CD4-positive, alpha-beta T cell treated with Interleukin-17A for 1 hour (primary cell): ENCODE data around the gene YPEL2.
"Not testable (repeated sequence)": the region's sequence is repeated elsewhere in the genome, so short reads cannot be mapped to it uniquely, and the experiment has no call there.

Experiments
- DNase-seq: peaks from one replicate; pipeline ENCODE4 v3.0.0-alpha.2; 2020

YPEL2 gene

GRCh38 chr17:59331129-59331928 is at the start of gene YPEL2:
TSS of gene YPEL2 (plus strand) at chr17:59331655. CDS start at chr17:59353410, 21,755 bp downstream.
- DNase-seq, result peak; percentile 92

DNA sequence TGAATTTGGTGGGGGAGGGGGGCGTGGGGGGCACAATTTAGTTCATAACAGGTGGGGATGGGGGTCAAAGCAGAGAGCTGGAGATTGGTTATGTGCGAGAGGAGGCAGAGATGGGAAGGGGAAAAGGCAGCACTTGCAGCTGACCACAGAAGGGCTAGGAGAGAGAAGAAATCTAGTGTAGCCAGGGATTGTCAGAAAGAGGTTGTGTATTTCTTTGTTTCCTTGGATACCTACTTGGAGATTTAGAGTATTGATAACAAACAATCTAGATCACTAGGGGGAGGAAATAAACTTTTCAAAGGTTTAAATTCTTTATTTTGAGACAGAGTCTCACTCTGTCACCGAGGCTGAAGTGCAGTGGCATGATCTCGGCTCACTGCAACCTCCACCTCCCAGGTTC is 47.1 kb upstream of the YPEL2 start:
- no peak for DNase-seq

DNA sequence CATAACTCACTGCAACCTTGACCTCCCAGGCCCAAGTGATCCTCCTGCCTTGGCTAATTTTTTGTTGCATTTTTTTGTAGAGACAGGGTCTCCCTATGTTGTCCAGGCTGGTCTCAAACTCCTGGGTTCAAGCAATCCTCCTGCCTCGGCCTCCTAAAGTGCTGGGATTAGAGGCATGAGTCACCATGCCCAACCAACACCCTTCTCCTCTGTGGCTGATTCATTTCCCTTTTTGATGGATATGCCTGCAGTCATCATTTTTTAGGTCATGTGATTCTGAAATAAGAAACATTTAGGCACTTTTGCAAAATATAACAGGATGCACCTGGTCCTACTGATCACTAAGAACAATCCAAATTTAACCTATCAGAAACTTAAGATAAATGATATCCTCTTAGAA is 44.0 kb upstream of the YPEL2 start:
- no peak for DNase-seq

- DNase-seq, result no peak
Observed at GRCh38 chr17:59287891-59288290, 43.6 kb upstream of the YPEL2 start.

DNA sequence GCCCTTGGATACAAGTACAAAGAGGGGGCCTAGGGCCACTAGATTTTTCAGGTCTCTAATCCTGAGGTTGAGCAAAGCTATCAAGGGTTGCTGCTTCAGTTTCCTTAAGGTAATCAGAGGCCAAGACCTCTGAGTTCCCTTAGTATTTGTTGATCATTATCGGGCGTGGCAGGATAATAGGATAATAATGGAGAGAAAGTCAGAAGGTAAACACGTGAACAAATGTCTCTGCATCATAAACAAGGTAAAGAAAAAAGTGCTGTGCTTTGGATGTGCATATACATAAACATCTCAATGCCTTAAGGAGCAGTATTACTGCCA is 41.5 kb upstream of the YPEL2 start:
- no peak for DNase-seq

DNA sequence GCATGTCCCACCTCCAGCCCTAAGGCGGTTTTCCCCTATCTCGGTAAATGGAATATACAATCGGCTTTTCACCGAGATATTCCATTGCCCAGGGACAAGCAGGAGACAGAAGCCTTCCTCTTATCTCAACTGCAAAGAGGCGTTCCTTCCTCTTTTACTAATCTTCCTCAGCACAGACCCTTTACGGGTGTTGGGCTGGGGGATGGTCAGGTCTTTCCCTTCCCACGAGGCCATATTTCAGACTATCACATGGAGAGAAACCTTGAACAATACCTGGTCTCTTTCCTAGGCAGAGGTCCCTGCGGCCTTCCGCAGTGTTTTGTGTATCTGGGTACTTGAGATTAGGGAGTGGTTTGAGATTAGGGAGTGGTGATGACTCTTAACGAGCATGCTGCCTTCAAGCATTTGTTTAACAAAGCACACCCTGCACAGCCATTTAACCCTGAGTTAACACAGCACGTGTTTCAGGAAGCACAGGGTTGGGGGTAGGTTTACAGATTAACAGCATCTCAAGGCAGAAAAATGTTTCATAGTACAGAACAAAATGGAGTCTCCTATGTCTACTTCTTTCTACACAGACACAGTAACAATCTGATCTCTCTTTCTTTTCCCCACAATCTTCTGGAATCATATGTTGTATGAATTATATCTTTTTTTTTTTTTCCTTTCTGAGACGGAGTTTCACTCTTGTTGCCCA is 41.0 kb upstream of the YPEL2 start:
- DNase-seq, result not testable (repeated sequence)

DNA sequence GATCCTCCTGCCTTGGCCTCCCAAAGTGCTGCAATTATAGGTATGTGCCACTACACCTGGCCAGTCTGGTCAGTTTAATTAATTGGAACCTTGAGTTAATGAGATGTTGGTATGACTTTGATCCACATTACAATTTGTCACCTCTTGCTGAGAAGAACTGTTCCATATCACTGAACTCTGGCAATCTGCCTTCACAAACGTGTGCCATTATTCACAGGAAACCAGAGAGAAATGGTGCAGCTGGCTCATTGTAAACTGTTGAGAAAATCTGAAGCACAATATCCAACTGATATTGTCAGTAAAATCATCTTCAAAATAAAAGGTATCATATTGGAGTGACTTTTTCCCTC is 39.3 kb upstream of the YPEL2 start:
- no peak for DNase-seq

DNA sequence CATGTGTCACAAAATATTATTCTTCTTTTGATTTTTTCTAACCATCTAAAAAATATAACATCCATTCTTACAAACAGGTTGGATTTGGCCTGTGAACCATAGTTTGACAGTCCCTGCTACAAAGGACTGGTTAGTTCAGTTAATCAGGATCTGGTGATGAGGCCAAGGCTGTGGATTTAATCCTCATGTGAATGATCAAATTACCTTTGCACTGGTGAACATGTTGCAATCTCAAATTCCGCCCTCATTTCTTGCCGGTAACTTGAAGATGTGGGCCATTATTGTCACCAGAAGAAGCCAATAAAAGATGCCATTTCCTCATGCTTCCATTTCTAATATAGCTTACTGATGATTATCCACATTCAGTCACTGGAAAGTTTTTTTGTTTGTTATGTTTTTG is 35.3 kb upstream of the YPEL2 start:
- no peak for DNase-seq

- no peak for DNase-seq
Observed at GRCh38 chr17:59298521-59298920, 32.9 kb upstream of the YPEL2 start.

DNA sequence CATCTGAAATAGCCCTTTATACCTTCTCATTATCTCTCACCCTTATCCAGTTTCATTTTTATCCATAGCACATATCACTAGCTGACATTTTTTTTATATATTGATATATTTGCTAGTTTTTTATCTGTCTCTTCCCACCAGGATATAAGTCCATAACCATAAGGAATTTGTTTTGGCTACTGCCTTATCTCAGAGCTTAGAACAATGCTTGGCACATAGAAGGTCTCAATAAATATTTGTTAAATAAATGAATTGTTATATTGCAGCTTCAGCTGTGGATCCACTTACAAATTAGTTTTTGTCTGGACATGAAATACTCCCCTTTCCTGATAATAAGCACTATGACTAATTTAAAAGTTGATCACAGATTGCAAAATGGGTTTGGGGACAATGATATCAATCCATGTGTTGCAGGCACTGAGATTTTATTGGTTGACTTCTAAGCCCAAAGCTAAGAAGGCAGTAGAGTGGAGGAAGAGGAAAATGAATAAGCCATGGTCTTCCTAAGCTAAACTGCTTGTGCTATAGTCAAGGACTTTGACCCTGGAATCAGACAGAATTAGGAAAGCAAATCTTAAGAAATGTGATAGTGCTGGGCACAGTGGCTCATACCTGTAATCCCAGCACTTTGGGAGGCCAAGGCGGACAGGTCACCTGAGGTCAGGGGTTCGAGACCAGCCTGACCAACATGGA is 31.9 kb upstream of the YPEL2 start:
- DNase-seq, result no peak

- DNase-seq, result no peak
Observed at GRCh38 chr17:59300941-59301340, 30.5 kb upstream of the YPEL2 start.

GRCh38 chr17:59304811-59305210 is 26.6 kb upstream of the YPEL2 start:
- DNase-seq, result no peak

DNA sequence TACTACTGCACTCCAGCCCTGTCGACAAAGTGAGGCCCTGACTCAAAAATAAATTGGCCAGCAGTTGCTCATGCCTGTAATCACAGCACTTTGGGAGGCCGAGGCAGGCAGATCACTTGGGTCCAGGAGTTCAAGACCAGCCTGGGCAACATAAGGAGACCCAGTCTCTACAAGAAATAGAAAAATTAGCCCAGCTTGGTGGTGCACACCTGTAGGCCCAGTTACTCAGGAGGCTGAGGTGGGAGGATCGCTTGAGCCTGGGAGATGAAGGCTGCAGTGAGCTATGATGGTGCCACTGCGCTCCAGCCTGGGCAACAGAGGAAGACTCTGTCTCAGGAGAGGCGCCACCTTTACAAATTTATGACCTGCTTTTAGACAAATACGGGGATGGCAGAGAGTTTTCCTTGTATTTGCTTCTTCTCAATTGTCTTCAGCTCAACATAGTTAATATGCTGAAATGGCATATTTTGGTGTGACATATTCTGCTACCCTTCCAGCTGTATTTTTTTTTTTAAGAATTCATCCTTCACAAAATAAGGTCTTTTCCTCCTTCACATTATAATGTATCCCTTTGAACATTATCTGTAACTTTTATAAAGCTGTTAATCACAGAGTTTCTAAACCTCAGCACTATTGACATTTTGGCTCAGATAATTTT is 21.1 kb upstream of the YPEL2 start:
- no peak for DNase-seq

GRCh38 chr17:59311051-59311468 is 20.4 kb upstream of the YPEL2 start:
- peak; percentile 79 for DNase-seq

DNA sequence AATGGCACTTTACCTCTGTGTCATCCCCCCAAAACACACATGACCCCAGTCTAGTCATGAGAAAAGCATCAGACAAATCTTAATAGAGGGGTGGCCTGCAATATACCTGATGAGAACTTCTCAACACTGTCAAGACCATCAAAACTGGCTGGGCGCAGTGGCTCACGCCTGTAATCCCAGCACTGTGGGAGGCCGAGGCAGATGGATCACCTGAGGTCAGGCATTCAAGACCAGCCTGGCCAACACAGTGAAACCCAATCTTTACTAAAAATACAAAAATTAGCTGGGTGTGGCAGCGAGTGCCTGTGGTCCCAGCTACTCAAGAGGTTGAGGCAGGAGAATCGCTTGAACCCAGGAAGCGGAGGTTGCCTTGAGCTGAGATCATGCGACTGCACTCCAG is 19.9 kb upstream of the YPEL2 start:
- not testable (repeated sequence) for DNase-seq

GRCh38 chr17:59315866-59316265 is 15.6 kb upstream of the YPEL2 start:
- no peak for DNase-seq

DNA sequence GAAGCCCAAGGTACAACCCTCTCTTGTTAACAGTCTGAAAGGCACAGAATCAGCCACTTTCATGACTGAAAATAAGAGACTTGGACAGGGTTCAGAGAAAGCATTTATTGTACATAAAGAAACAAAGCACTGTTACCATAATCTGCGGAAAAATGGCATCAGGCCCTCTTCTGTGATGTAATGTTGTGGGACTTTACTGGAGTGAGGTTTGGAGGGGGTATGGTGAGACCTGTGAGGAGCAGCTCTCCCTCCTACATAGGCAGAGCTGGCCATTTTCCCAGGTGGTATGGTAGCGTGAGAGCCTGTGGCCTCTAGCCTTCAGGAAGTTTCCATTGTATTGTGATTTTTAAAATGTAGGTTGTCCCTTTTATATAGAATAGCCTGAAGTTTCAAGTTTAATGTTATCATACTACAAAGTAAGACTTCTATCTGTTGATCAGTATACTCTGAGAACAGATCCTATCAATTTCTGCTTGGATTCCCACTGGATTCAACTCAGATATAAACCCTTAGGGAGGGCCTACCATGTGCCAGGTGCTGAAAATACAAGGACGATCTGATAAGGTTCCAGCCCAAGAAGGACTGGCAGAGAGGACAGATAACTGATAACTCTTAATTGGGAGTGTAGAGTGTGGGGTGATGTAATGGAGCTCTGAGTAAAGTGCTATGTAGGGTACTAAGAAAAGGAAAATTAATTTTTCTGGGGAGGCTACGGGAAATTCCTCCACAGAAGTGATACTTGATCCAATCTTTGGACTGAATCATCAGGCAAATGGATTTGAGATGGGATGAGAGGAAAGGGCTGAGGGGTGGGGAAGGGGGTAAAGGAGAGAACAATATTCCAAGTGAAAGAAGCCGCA is 4.1 kb upstream of the YPEL2 start:
- no peak for DNase-seq

GRCh38 chr17:59327981-59328290 is 3.5 kb upstream of the YPEL2 start:
- peak; percentile 39 for DNase-seq

GRCh38 chr17:59328601-59329000 is 2.9 kb upstream of the YPEL2 start:
- DNase-seq, result no peak

GRCh38 chr17:59329176-59330052 is 2.0 kb upstream of the YPEL2 start:
- peak; percentile 77 for DNase-seq

GRCh38 chr17:59330053-59330942 is 1.2 kb upstream of the YPEL2 start:
- DNase-seq, result no peak
